Panc1 (cell line): Measurements from ENCODE around the gene ZNF350.

ENCODE experiments used
- POLR2AphosphoS5 ChIP-seq: IDR thresholded peaks from 2 replicates; pipeline ENCODE4 v1.6.1; 2012; ENCODE audit warnings: mild to moderate bottlenecking, low read depth, low read length, moderate library complexity
- REST ChIP-seq, 2 experiments: IDR thresholded peaks; 2 replicates each; pipeline ENCODE4 v1.6.1; 2011 to 2012; ENCODE audit warnings: low read depth in 2 of 2, control low read depth in 1 of 2, low read length in 1 of 2, mild to moderate bottlenecking in 1 of 2, moderate library complexity in 1 of 2; ENCODE audit not compliant: insufficient read depth in 1 of 2
- SIN3A ChIP-seq: IDR thresholded peaks from 2 replicates; pipeline ENCODE4 v1.6.1; 2012; ENCODE audit warnings: low read depth, mild to moderate bottlenecking, low read length, moderate library complexity, borderline replicate concordance; ENCODE audit not compliant: insufficient read depth
- TCF7L2 ChIP-seq: IDR thresholded peaks from 2 replicates; pipeline ENCODE4 v1.6.1; 2011; ENCODE audit warnings: mild to moderate bottlenecking, low read depth, low read length, inconsistent platforms
- TF ChIP-seq, protein P1 (sequence below): fragments of 450-650 bp; IDR thresholded peaks from 2 replicates; pipeline ENCODE4 v1.5.1; 2017; ENCODE audit warnings: mild to moderate bottlenecking

GRCh38 chr19:51944798-51945552 is 41.7 kb downstream of the ZNF350 start:
- TF ChIP-seq REST (IDR thresholded peaks at IDR 0.05; ENCODE audit: insufficient read depth in 1 of 2, low read depth in 2 of 2, low read length in 1 of 2), result no peak
- TF ChIP-seq, protein P1, sequence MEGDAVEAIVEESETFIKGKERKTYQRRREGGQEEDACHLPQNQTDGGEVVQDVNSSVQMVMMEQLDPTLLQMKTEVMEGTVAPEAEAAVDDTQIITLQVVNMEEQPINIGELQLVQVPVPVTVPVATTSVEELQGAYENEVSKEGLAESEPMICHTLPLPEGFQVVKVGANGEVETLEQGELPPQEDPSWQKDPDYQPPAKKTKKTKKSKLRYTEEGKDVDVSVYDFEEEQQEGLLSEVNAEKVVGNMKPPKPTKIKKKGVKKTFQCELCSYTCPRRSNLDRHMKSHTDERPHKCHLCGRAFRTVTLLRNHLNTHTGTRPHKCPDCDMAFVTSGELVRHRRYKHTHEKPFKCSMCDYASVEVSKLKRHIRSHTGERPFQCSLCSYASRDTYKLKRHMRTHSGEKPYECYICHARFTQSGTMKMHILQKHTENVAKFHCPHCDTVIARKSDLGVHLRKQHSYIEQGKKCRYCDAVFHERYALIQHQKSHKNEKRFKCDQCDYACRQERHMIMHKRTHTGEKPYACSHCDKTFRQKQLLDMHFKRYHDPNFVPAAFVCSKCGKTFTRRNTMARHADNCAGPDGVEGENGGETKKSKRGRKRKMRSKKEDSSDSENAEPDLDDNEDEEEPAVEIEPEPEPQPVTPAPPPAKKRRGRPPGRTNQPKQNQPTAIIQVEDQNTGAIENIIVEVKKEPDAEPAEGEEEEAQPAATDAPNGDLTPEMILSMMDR, result no peak
- no peak for TF ChIP-seq SIN3A
- TF ChIP-seq POLR2AphosphoS5, result no peak
- no peak for TF ChIP-seq TCF7L2
